ENCODE measurements around the gene LOXL3.

The LOXL3 gene

DNA sequence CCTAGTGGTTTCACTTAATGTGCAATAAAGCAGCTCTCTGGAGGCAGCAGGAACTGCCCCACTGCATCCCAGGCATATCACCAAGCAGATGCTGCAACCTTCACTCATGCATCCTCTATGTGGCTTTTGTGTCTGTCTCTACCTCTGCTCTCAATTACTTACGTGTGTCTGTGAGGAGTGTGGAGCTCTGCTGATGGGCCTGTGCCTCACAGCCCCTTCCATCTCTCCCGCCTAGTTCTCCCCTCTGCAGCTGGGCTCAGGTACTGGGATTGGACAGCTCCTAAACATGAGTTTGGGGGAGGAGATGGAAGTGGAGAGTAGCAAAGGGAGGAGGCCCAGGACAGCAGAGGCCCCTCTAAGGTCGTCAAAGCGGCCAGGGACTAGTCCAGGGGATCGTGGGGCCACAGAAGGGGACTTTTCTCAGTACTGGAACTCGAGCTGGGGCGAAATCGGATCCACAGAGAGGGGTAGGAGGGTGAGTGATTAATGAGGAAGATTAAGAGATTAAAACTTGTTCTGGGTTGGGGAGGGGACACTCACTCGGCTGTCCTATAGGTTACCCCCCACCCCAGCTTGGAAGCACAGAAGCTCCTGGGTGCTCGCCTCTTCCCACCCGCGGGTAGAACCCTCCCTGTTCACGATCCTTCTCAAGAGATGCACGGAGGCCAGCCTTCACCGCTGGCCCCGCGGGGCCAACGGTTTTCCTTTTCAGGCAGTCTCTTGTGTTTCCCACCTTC lies 52.2 kb downstream of the LOXL3 start:
- Histone ChIP-seq H3K27ac (ENCODE audit: low read depth, low read length) (no peak overlapping the region), H3K79me2 (ENCODE audit: control insufficient read depth, low read length) (peaks cover 7% of the 10 kb centered on the region), H3K36me3 (ENCODE audit: control insufficient read depth, low read length) (peaks cover 11% of the 10 kb centered on the region), H3K4me1 (ENCODE audit: control insufficient read depth, low read length) (peaks cover 31% of the 10 kb centered on the region), H4K20me1 (ENCODE audit: control insufficient read depth, insufficient read depth, low read depth, low read length) (no peaks in the 10 kb centered on the region), H3K9me3 (ENCODE audit: control insufficient read depth, insufficient read depth, low read length) (no peaks in the 10 kb centered on the region), H3K4me2 (ENCODE audit: low read length) (no peak overlapping the region), H3K4me3 (ENCODE audit: low read length) (no peak overlapping the region), H3K9me2 (replicated peaks; ENCODE audit: control insufficient read depth, low read length) (no peaks in the 10 kb centered on the region), H3F3A (ENCODE audit: control insufficient read depth, insufficient read depth) (no peaks in the 10 kb centered on the region), H3K27me3 (ENCODE audit: control insufficient read depth, low read length) (peaks cover 61% of the 10 kb centered on the region)
- TF ChIP-seq, protein P1, sequence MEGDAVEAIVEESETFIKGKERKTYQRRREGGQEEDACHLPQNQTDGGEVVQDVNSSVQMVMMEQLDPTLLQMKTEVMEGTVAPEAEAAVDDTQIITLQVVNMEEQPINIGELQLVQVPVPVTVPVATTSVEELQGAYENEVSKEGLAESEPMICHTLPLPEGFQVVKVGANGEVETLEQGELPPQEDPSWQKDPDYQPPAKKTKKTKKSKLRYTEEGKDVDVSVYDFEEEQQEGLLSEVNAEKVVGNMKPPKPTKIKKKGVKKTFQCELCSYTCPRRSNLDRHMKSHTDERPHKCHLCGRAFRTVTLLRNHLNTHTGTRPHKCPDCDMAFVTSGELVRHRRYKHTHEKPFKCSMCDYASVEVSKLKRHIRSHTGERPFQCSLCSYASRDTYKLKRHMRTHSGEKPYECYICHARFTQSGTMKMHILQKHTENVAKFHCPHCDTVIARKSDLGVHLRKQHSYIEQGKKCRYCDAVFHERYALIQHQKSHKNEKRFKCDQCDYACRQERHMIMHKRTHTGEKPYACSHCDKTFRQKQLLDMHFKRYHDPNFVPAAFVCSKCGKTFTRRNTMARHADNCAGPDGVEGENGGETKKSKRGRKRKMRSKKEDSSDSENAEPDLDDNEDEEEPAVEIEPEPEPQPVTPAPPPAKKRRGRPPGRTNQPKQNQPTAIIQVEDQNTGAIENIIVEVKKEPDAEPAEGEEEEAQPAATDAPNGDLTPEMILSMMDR (IDR thresholded peaks at IDR 0.05; ENCODE audit: low read depth, low read length, poor library complexity, severe bottlenecking), result no peak
- no peak for TF ChIP-seq EZH2phosphoT487 (IDR thresholded peaks at IDR 0.05; ENCODE audit: borderline replicate concordance, low read length)

DNA sequence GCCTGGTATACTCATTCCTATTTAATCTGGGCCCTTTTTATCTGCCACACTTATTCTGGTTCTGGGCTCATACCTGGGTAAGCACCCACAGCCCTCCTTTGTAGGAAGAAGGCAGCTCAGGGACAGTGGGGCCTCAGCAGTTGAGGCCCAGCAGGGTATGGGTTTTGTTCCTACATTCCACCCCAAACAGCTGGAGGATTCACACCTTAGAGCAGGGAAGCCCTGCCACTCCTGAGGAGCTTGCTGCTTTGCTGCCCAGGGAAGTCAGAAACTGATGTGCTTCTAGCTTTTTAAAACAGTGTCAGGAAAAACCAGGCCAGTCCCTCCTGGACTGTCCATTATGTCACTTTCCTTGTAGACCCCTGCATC lies 53.2 kb downstream of the LOXL3 start:
- Histone ChIP-seq H3K4me3 (ENCODE audit: low read length) (no peak overlapping the region), H3K9me3 (ENCODE audit: control insufficient read depth, insufficient read depth, low read length) (no peaks in the 10 kb centered on the region), H4K20me1 (ENCODE audit: control insufficient read depth, insufficient read depth, low read depth, low read length) (no peaks in the 10 kb centered on the region), H3K27ac (ENCODE audit: low read depth, low read length) (no peak overlapping the region), H3F3A (ENCODE audit: control insufficient read depth, insufficient read depth) (no peaks in the 10 kb centered on the region), H3K4me2 (ENCODE audit: low read length) (no peak overlapping the region), H3K27me3 (ENCODE audit: control insufficient read depth, low read length) (peaks cover 61% of the 10 kb centered on the region), H3K9me2 (replicated peaks; ENCODE audit: control insufficient read depth, low read length) (no peaks in the 10 kb centered on the region), H3K79me2 (ENCODE audit: control insufficient read depth, low read length) (peaks cover under 1% of the 10 kb centered on the region), H3K4me1 (ENCODE audit: control insufficient read depth, low read length) (peaks cover 22% of the 10 kb centered on the region), H3K36me3 (ENCODE audit: control insufficient read depth, low read length) (peaks cover 6% of the 10 kb centered on the region)
- TF ChIP-seq, protein P1 (IDR thresholded peaks at IDR 0.05; ENCODE audit: low read depth, low read length, poor library complexity, severe bottlenecking), result no peak
- TF ChIP-seq EZH2phosphoT487 (IDR thresholded peaks at IDR 0.05; ENCODE audit: borderline replicate concordance, low read length), result peak; percentile 4; the same call in 1 of the 2 replicates

- H3K4me2 ChIP-seq (ENCODE audit: low read length), result no peak overlapping the region
- H3K27me3 ChIP-seq (ENCODE audit: control insufficient read depth, low read length), result peaks cover 61% of the 10 kb centered on the region
- H3K9me2 ChIP-seq (replicated peaks; ENCODE audit: control insufficient read depth, low read length), result no peaks in the 10 kb centered on the region
- no peaks in the 10 kb centered on the region for H3K9me3 ChIP-seq (ENCODE audit: control insufficient read depth, insufficient read depth, low read length)
- H3K27ac ChIP-seq (ENCODE audit: low read depth, low read length), result no peak overlapping the region
- no peaks in the 10 kb centered on the region for H3K79me2 ChIP-seq (ENCODE audit: control insufficient read depth, low read length)
- H3K4me1 ChIP-seq (ENCODE audit: control insufficient read depth, low read length), result peaks cover 20% of the 10 kb centered on the region
- no peak overlapping the region for H3K4me3 ChIP-seq (ENCODE audit: low read length)
- TF ChIP-seq, protein P1 (IDR thresholded peaks at IDR 0.05; ENCODE audit: low read depth, low read length, poor library complexity, severe bottlenecking), result no peak
- no peak for TF ChIP-seq EZH2phosphoT487 (IDR thresholded peaks at IDR 0.05; ENCODE audit: borderline replicate concordance, low read length)
- peaks cover under 1% of the 10 kb centered on the region for H3K36me3 ChIP-seq (ENCODE audit: control insufficient read depth, low read length)
- no peaks in the 10 kb centered on the region for H3F3A ChIP-seq (ENCODE audit: control insufficient read depth, insufficient read depth)
- H4K20me1 ChIP-seq (ENCODE audit: control insufficient read depth, insufficient read depth, low read depth, low read length), result no peaks in the 10 kb centered on the region
Observed at GRCh38 chr2:74499940-74500577, 53.7 kb downstream of the LOXL3 start.

Measured in DOHH2 (cell line).